ENCODE data around the gene MAN1A1.

- TF ChIP-seq CTCF (IDR thresholded peaks at IDR 0.05; ENCODE audit: low read depth, low read length, poor library complexity, severe bottlenecking) (no peak), EZH2phosphoT487 (IDR thresholded peaks at IDR 0.05; ENCODE audit: borderline replicate concordance, low read length) (no peak; the same call in 1 of the 2 replicates)
Observed at GRCh38 chr6:119348096-119348747, 1.3 kb downstream of the MAN1A1 start.
